Gastrocnemius medialis (tissue), 4 donors: ENCODE results near the gene AKAP6.

Experiments
- CTCF ChIP-seq, 5 experiments: fragments of 450-650 bp in 3 of 5; fragments of 200-600 bp in 2 of 5; sonication (generic) in 2 of 5; IDR thresholded peaks in 4 of 5; conservative IDR thresholded peaks in 1 of 5; 1 replicate in 4 of 5; 2 replicates in 1 of 5; pipeline ENCODE4 v1.5.1; 2016 to 2019; ENCODE audit warnings: antibody characterized with exemption in 5 of 5, mild to moderate bottlenecking in 3 of 5, moderate library complexity in 3 of 5
- POLR2A ChIP-seq, 2 donors: fragments of 450-650 bp; IDR thresholded peaks; one replicate each; pipeline ENCODE4 v1.6.1; 2017; ENCODE audit warnings: antibody characterized with exemption in 2 of 2, mild to moderate bottlenecking in 2 of 2, moderate library complexity in 2 of 2

GRCh38 chr14:32692441-32692840 lies 363.3 kb downstream of the AKAP6 start:
- TF ChIP-seq CTCF (IDR thresholded peaks at IDR 0.05 in 4 of 5, conservative IDR thresholded peaks at IDR 0.05 in 1 of 5) (no peak), POLR2A (IDR thresholded peaks at IDR 0.05) (no peak)
